GM12878 (cell line): Measurements from ENCODE around the gene LHX5. TPM values are rescaled to one million over a fixed set of nuclear protein-coding genes. Genes with fewer than 3 reads are reported as not detected.

ENCODE experiments used
- ATAC-seq: fragments of 200-7000 bp; cut with Tn5 transposase; 3 replicates; pipeline ENCODE4 v1.9.1; 2020; ENCODE audit warnings: mild to moderate bottlenecking, moderate library complexity
- BruUV-seq: library from RNA; stranded (reverse); fragments of 400-500 nt; replicated peaks from 2 replicates; lab custom pipeline; 2021; lab: Mats Ljungman, UMichigan
- CTCF ChIA-PET: fragments of 300-600 bp; sonication (Branson Sonifier 250); formaldehyde crosslinking; extraction: SDS; loops from one replicate; lab custom pipeline; 2021; ENCODE audit warnings: inconsistent platforms; lab: Yijun Ruan, JAX
- POLR2A ChIA-PET: fragments of 350-600 bp; formaldehyde crosslinking; extraction: SDS; loops from one replicate; lab custom pipeline; 2021; ENCODE audit warnings: inconsistent platforms; lab: Charles Lee
- RAD21 ChIA-PET: fragments of 300-600 bp; sonication (Branson Sonifier 250); formaldehyde crosslinking; loops from one replicate; lab custom pipeline; 2023; ENCODE audit warnings: antibody characterized with exemption; ENCODE audit not compliant: unreplicated experiment; lab: Charles Lee
- SMC1A ChIA-PET: fragments of 300-600 bp; sonication (Branson Sonifier 250); formaldehyde crosslinking; loops from one replicate; lab custom pipeline; 2023; ENCODE audit not compliant: unreplicated experiment, uncharacterized antibody; lab: Charles Lee
- DNase-seq: peaks from one replicate; pipeline ENCODE4 v3.0.0-alpha.2; 2011; ENCODE audit warnings: low read depth, low spot score
- FAIRE-seq: peaks from 3 replicates; lab custom pipeline; 2011; peaks lifted over from hg19 to GRCh38; lab: Jason Lieb, UNC
- H2AFZ ChIP-seq: 2 replicates; pipeline ENCODE4 v1.6.0; 2011; ENCODE audit warnings: low read depth, low read length, control low read depth; ENCODE audit not compliant: control insufficient read depth
- H3K27ac ChIP-seq: 2 replicates; pipeline ENCODE4 v1.5.1; 2011; ENCODE audit warnings: control low read depth; ENCODE audit not compliant: control insufficient read depth, insufficient read depth
- H3K27me3 ChIP-seq, 2 experiments: replicated peaks in 1 of 2; 2 replicates each; pipeline versions ENCODE4 v1.6.0 to v1.6.1; 2011; ENCODE audit warnings: low read length in 1 of 2; ENCODE audit not compliant: control insufficient read depth in 2 of 2, insufficient read depth in 2 of 2
- H3K36me3 ChIP-seq, 2 experiments: 2 replicates each; pipeline ENCODE4 v1.5.1; 2011; ENCODE audit warnings: low read length in 1 of 2; ENCODE audit not compliant: control insufficient read depth in 2 of 2, insufficient read depth in 2 of 2
- H3K4me1 ChIP-seq: 2 replicates; pipeline ENCODE4 v1.6.1; 2011; ENCODE audit warnings: mild to moderate bottlenecking, low read length, moderate library complexity, mixed read lengths; ENCODE audit not compliant: control insufficient read depth, insufficient read depth
- H3K4me2 ChIP-seq: 2 replicates; pipeline ENCODE4 v1.6.0; 2011; ENCODE audit warnings: control low read depth; ENCODE audit not compliant: control insufficient read depth, insufficient read depth
- H3K4me3 ChIP-seq: fragments of 200-600 bp; sonication (generic); 2 replicates; pipeline ENCODE4 v1.5.1; 2016
- H3K79me2 ChIP-seq: 2 replicates; pipeline ENCODE4 v1.6.0; 2011; ENCODE audit warnings: low read length; ENCODE audit not compliant: control insufficient read depth, insufficient read depth
- H3K9ac ChIP-seq: 2 replicates; pipeline ENCODE4 v1.8.0; 2011; ENCODE audit warnings: low read length, control low read depth, mixed read lengths; ENCODE audit not compliant: control insufficient read depth, insufficient read depth
- H3K9me3 ChIP-seq: replicated peaks from 3 replicates; pipeline ENCODE4 v1.5.1; 2011; ENCODE audit warnings: mild to moderate bottlenecking, low read length; ENCODE audit not compliant: control insufficient read depth, insufficient read depth
- H4K20me1 ChIP-seq: 2 replicates; pipeline ENCODE4 v1.6.0; 2011; ENCODE audit not compliant: control insufficient read depth, insufficient read depth
- BRCA1 ChIP-seq: IDR thresholded peaks from 2 replicates; pipeline ENCODE4 v1.6.1; 2011; ENCODE audit warnings: low read depth, low read length, improper control_type of control experiment
- CBFB ChIP-seq: IDR thresholded peaks from 2 replicates; pipeline ENCODE4 v1.6.1; 2016; ENCODE audit warnings: antibody characterized with exemption, low read depth
- CEBPB ChIP-seq, 2 experiments: fragments of 150-350 bp in 1 of 2; IDR thresholded peaks; 2 replicates each; pipeline ENCODE4 v1.6.1; 2012 to 2014; ENCODE audit warnings: low read depth in 2 of 2, low read length in 2 of 2, borderline replicate concordance in 1 of 2, inconsistent platforms in 1 of 2
- ESRRA ChIP-seq: IDR thresholded peaks from 2 replicates; pipeline ENCODE4 v1.6.1; 2012; ENCODE audit warnings: mild to moderate bottlenecking, low read length, improper control_type of control experiment
- EZH2 ChIP-seq: IDR thresholded peaks from 2 replicates; pipeline ENCODE4 v1.6.1; 2012; ENCODE audit warnings: low read depth, mild to moderate bottlenecking, control low read depth, inconsistent platforms, low read length, borderline replicate concordance; ENCODE audit not compliant: control insufficient read depth
- FOXM1 ChIP-seq: IDR thresholded peaks from 2 replicates; pipeline ENCODE4 v1.6.1; 2012; ENCODE audit warnings: low read depth, mild to moderate bottlenecking, inconsistent platforms, low read length, moderate library complexity
- MXI1 ChIP-seq: fragments of 150-350 bp; IDR thresholded peaks from 2 replicates; pipeline ENCODE4 v1.6.1; 2011; ENCODE audit warnings: low read depth, mild to moderate bottlenecking, inconsistent platforms, low read length, improper control_type of control experiment
- RAD51 ChIP-seq: fragments of 450-650 bp; IDR thresholded peaks from 2 replicates; pipeline ENCODE4 v1.6.1; 2016; ENCODE audit warnings: moderate library complexity, mild to moderate bottlenecking, inconsistent platforms
- SMARCA5 ChIP-seq: fragments of 450-650 bp; IDR thresholded peaks from 2 replicates; pipeline ENCODE4 v1.6.1; 2017; ENCODE audit warnings: mild to moderate bottlenecking
- SREBF2 ChIP-seq: IDR thresholded peaks from 2 replicates; pipeline ENCODE4 v1.6.1; 2012; ENCODE audit warnings: mild to moderate bottlenecking, low read length
- SRF ChIP-seq, 2 experiments: IDR thresholded peaks; 2 replicates each; pipeline ENCODE4 v1.6.1; 2011; ENCODE audit warnings: low read depth in 2 of 2, low read length in 2 of 2, mild to moderate bottlenecking in 1 of 2, moderate library complexity in 1 of 2
- WRNIP1 ChIP-seq: IDR thresholded peaks from 2 replicates; pipeline ENCODE4 v1.6.1; 2011; ENCODE audit warnings: low read depth, low read length, improper control_type of control experiment, borderline replicate concordance
- WGBS: methylation state at CpG from one replicate; pipeline ENCODE4 v1.1.6; 2016; ENCODE audit warnings: low lambda C conversion rate; ENCODE audit not compliant: insufficient replicate concordance, insufficient coverage; ENCODE audit errors: missing lambda C conversion rate; 5-methylcytosine and 5-hydroxymethylcytosine counted together
- in situ Hi-C: fragments of 300-500 bp; cut with MboI; formaldehyde crosslinking; loops from 9 replicates; pipeline ENCODE4 v1.14.3; 2018; ENCODE audit warnings: mixed read lengths
- intact Hi-C: fragments of 100-400 bp; cut with micrococcal nuclease; formaldehyde crosslinking; loops from one replicate; pipeline ENCODE4 v1.14.2; 2022; ENCODE audit not compliant: unreplicated experiment
- polyA plus RNA-seq, 11 experiments: library from polyadenylated mRNA; depleted of rRNA in 4 of 11; unstranded in 6 of 11; stranded (reverse) in 5 of 11; fragments of >200 nt; fragmentation: Nextera tagmentation in 4 of 11; fragmentation: Illumina TruSeq in 1 of 11; extraction: Ambion mirVana in 4 of 11; extraction: Trizol in 1 of 11; gene quantifications; 1 replicate in 1 of 11; 2 replicates in 10 of 11; pipeline versions ENCODE4 v1.2.1 to v1.2.3, GENCODE V29; 2011 to 2016; ENCODE audit warnings: inconsistent platforms in 2 of 11, missing spikeins in 2 of 11, low read depth in 1 of 11
- total RNA-seq, 4 experiments: library from RNA; depleted of rRNA in 3 of 4; stranded (reverse); fragments of >200 nt in 3 of 4; fragmentation: Illumina TruSeq in 1 of 4; extraction: Trizol in 1 of 4; gene quantifications; 2 replicates each; pipeline versions ENCODE4 v1.2.1 to v1.2.3, GENCODE V29; 2013 to 2021
- TF ChIP-seq, protein P1 (sequence below): fragments of 450-650 bp; IDR thresholded peaks from 2 replicates; pipeline ENCODE4 v1.6.1; 2016; ENCODE audit warnings: mild to moderate bottlenecking, moderate library complexity, borderline replicate concordance
- TF ChIP-seq, protein P2 (sequence below): IDR thresholded peaks from 2 replicates; pipeline ENCODE4 v1.6.1; 2012; ENCODE audit warnings: mild to moderate bottlenecking, low read depth, low read length
- TF ChIP-seq, protein P3 (sequence below): fragments of 450-650 bp; IDR thresholded peaks from 2 replicates; pipeline ENCODE4 v1.6.1; 2017; ENCODE audit warnings: borderline replicate concordance

Gene LHX5
- total and polyA plus RNA-seq, 10 of the 15 experiments (the other 5 are each of a cell fraction or from before 2014, with no cell fraction given) = 0.03 TPM; not detected in 9

DNA sequence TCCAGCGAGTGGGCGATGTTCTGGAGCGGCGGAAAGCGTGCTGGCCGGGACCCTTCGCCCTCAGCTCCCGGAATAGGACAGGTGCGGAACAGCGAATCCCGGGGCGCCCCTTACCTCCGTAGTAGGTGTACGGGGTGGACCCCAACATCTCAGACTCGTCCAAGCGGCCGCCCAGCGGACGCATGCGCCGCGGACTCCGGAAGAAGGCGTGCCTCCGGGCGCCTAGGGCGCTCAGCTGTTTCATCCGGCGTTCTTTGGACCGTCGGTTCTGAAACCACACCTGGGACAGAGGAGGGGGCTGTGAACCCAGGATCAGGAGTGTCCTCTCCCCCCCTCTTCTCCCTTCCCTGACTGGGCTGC, 4.5 kb downstream of the LHX5 start:
- no peaks in the 10 kb centered on the region for H4K20me1 ChIP-seq
- no peaks in the 10 kb centered on the region for H3K79me2 ChIP-seq
- RAD21 ChIA-PET = no interaction called here
- TF ChIP-seq, protein P1, sequence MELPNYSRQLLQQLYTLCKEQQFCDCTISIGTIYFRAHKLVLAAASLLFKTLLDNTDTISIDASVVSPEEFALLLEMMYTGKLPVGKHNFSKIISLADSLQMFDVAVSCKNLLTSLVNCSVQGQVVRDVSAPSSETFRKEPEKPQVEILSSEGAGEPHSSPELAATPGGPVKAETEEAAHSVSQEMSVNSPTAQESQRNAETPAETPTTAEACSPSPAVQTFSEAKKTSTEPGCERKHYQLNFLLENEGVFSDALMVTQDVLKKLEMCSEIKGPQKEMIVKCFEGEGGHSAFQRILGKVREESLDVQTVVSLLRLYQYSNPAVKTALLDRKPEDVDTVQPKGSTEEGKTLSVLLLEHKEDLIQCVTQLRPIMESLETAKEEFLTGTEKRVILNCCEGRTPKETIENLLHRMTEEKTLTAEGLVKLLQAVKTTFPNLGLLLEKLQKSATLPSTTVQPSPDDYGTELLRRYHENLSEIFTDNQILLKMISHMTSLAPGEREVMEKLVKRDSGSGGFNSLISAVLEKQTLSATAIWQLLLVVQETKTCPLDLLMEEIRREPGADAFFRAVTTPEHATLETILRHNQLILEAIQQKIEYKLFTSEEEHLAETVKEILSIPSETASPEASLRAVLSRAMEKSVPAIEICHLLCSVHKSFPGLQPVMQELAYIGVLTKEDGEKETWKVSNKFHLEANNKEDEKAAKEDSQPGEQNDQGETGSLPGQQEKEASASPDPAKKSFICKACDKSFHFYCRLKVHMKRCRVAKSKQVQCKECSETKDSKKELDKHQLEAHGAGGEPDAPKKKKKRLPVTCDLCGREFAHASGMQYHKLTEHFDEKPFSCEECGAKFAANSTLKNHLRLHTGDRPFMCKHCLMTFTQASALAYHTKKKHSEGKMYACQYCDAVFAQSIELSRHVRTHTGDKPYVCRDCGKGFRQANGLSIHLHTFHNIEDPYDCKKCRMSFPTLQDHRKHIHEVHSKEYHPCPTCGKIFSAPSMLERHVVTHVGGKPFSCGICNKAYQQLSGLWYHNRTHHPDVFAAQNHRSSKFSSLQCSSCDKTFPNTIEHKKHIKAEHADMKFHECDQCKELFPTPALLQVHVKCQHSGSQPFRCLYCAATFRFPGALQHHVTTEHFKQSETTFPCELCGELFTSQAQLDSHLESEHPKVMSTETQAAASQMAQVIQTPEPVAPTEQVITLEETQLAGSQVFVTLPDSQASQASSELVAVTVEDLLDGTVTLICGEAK = no peak
- TF ChIP-seq SREBF2 = no peak
- no peak for TF ChIP-seq ESRRA
- TF ChIP-seq WRNIP1 = no peak
- TF ChIP-seq RAD51 = no peak
- no peak for TF ChIP-seq SRF (IDR thresholded peaks at IDR 0.05; ENCODE audit: low read depth in 2 of 2, low read length in 2 of 2)
- no peak for TF ChIP-seq CEBPB (IDR thresholded peaks at IDR 0.05; ENCODE audit: borderline replicate concordance in 1 of 2, low read depth in 2 of 2, low read length in 2 of 2)
- no peak for TF ChIP-seq MXI1
- TF ChIP-seq, protein P2, sequence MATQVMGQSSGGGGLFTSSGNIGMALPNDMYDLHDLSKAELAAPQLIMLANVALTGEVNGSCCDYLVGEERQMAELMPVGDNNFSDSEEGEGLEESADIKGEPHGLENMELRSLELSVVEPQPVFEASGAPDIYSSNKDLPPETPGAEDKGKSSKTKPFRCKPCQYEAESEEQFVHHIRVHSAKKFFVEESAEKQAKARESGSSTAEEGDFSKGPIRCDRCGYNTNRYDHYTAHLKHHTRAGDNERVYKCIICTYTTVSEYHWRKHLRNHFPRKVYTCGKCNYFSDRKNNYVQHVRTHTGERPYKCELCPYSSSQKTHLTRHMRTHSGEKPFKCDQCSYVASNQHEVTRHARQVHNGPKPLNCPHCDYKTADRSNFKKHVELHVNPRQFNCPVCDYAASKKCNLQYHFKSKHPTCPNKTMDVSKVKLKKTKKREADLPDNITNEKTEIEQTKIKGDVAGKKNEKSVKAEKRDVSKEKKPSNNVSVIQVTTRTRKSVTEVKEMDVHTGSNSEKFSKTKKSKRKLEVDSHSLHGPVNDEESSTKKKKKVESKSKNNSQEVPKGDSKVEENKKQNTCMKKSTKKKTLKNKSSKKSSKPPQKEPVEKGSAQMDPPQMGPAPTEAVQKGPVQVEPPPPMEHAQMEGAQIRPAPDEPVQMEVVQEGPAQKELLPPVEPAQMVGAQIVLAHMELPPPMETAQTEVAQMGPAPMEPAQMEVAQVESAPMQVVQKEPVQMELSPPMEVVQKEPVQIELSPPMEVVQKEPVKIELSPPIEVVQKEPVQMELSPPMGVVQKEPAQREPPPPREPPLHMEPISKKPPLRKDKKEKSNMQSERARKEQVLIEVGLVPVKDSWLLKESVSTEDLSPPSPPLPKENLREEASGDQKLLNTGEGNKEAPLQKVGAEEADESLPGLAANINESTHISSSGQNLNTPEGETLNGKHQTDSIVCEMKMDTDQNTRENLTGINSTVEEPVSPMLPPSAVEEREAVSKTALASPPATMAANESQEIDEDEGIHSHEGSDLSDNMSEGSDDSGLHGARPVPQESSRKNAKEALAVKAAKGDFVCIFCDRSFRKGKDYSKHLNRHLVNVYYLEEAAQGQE = no peak
- TF ChIP-seq EZH2 = no peak
- TF ChIP-seq BRCA1 = no peak
- TF ChIP-seq, protein P3, sequence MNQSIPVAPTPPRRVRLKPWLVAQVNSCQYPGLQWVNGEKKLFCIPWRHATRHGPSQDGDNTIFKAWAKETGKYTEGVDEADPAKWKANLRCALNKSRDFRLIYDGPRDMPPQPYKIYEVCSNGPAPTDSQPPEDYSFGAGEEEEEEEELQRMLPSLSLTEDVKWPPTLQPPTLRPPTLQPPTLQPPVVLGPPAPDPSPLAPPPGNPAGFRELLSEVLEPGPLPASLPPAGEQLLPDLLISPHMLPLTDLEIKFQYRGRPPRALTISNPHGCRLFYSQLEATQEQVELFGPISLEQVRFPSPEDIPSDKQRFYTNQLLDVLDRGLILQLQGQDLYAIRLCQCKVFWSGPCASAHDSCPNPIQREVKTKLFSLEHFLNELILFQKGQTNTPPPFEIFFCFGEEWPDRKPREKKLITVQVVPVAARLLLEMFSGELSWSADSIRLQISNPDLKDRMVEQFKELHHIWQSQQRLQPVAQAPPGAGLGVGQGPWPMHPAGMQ = no peak
- TF ChIP-seq SMARCA5 = no peak
- TF ChIP-seq CBFB = no peak
- TF ChIP-seq FOXM1 = no peak
- in situ Hi-C loops = no loop called here
- POLR2A ChIA-PET = no interaction called here
- intact Hi-C loops = no loop called here
- DNase-seq = no peak
- no peak overlapping the region for H3K9ac ChIP-seq
- H3K27me3 ChIP-seq = peaks cover 24 to 47% of the 10 kb centered on the region in 2 experiments
- H3K9me3 ChIP-seq = no peaks in the 10 kb centered on the region; the same call in 2 of the 3 replicates
- no peak overlapping the region for H2AFZ ChIP-seq
- no peaks in the 10 kb centered on the region for H3K4me1 ChIP-seq
- no peak overlapping the region for H3K27ac ChIP-seq
- BruUV-seq = no TSS peak
- CTCF ChIA-PET = no interaction called here
- peak; percentile 9; the same call in 2 of the 3 replicates for ATAC-seq
- H3K4me3 ChIP-seq = no peak overlapping the region
- SMC1A ChIA-PET = no interaction called here
- H3K4me2 ChIP-seq = no peak overlapping the region
- WGBS = 48% methylated on average over 31 of the region's 31 CpGs
- FAIRE-seq = no peak
- no peaks in the 10 kb centered on the region for H3K36me3 ChIP-seq
